Peyer's patch (tissue), 4 donors: ENCODE data around the gene SLC25A45. TPM values are rescaled to one million over a fixed set of nuclear protein-coding genes. Genes with fewer than 3 reads are reported as not detected.

Experiments
- DNase-seq, 3 donors: peaks; one replicate each; pipeline ENCODE4 v3.0.0-alpha.2; 2017 to 2019
- H3K27ac ChIP-seq, 4 donors: fragments of 200-600 bp; sonication (generic); one replicate each; pipeline ENCODE4 v1.5.1; 2016 to 2019
- H3K27me3 ChIP-seq, 2 donors: fragments of 200-600 bp; sonication (generic); one replicate each; pipeline ENCODE4 v1.5.1; 2019
- H3K36me3 ChIP-seq, 3 donors: fragments of 200-600 bp; sonication (generic); one replicate each; pipeline ENCODE4 v1.5.1; 2016 to 2019
- H3K4me1 ChIP-seq, 4 donors: fragments of 200-600 bp; sonication (generic); one replicate each; pipeline ENCODE4 v1.5.1; 2016 to 2019
- H3K4me3 ChIP-seq, 4 donors: fragments of 200-600 bp; sonication (generic); 1 replicate in 3 of 4; 2 replicates in 1 of 4; pipeline ENCODE4 v1.5.1; 2016 to 2019; ENCODE audit warnings: mild to moderate bottlenecking in 1 of 4
- H3K9me3 ChIP-seq, 4 donors: fragments of 200-600 bp; sonication (generic); one replicate each; pipeline ENCODE4 v1.5.1; 2016 to 2019; ENCODE audit warnings: mild to moderate bottlenecking in 1 of 4
- POLR2A ChIP-seq, 2 donors: fragments of 450-650 bp; IDR thresholded peaks; one replicate each; pipeline ENCODE4 v1.5.1; 2017; ENCODE audit warnings: antibody characterized with exemption in 2 of 2, mild to moderate bottlenecking in 2 of 2, moderate library complexity in 2 of 2
- total RNA-seq, 4 donors: library from RNA; depleted of rRNA; stranded (reverse); fragments of >200 nt; gene quantifications; one replicate each; pipeline ENCODE4 v1.1.0, GENCODE V29; 2016
- TF ChIP-seq, protein P1 (sequence below), 6 experiments: fragments of 450-650 bp in 4 of 6; fragments of 200-600 bp in 2 of 6; sonication (generic) in 1 of 6; IDR thresholded peaks; one replicate each; pipeline ENCODE4 v1.5.1; 2017 to 2019; ENCODE audit warnings: antibody characterized with exemption in 6 of 6, mild to moderate bottlenecking in 3 of 6, moderate library complexity in 1 of 6

The SLC25A45 gene
- total RNA-seq, 4 donors from 2014 or later: 23.3 to 50.6 (median 40.2) TPM

DNA sequence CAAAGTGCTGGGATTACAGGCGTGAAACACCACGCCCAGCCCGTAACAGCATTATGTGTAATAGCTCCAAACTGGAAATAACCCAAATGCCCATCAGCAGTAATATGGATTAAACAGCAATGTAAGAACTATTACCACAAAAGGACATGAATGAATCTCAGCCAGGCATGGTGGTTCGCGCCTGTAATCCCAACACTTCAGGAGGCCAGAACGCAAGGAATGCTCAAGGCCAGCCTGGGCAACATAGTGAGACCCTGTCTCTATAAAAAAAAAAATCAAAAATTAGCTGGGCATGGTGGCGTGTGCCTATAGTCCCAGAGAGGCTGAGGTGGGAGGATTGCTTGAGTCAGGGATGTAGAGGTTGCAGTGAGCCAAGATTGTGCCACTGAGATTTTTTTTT, 51.9 kb downstream of the SLC25A45 start:
- no peak for DNase-seq
- no peak overlapping the region for H3K4me3 ChIP-seq
- H3K27ac ChIP-seq: no peak overlapping the region
- TF ChIP-seq, protein P1, sequence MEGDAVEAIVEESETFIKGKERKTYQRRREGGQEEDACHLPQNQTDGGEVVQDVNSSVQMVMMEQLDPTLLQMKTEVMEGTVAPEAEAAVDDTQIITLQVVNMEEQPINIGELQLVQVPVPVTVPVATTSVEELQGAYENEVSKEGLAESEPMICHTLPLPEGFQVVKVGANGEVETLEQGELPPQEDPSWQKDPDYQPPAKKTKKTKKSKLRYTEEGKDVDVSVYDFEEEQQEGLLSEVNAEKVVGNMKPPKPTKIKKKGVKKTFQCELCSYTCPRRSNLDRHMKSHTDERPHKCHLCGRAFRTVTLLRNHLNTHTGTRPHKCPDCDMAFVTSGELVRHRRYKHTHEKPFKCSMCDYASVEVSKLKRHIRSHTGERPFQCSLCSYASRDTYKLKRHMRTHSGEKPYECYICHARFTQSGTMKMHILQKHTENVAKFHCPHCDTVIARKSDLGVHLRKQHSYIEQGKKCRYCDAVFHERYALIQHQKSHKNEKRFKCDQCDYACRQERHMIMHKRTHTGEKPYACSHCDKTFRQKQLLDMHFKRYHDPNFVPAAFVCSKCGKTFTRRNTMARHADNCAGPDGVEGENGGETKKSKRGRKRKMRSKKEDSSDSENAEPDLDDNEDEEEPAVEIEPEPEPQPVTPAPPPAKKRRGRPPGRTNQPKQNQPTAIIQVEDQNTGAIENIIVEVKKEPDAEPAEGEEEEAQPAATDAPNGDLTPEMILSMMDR (IDR thresholded peaks at IDR 0.05): no peak
- TF ChIP-seq POLR2A (IDR thresholded peaks at IDR 0.05): no peak
- no peaks in the 10 kb centered on the region for H3K36me3 ChIP-seq
- no peaks in the 10 kb centered on the region for H3K27me3 ChIP-seq
- H3K4me1 ChIP-seq: peaks cover 3 to 38% (median 4%) of the 10 kb centered on the region in 4 donors
- H3K9me3 ChIP-seq: no peaks in the 10 kb centered on the region

DNA sequence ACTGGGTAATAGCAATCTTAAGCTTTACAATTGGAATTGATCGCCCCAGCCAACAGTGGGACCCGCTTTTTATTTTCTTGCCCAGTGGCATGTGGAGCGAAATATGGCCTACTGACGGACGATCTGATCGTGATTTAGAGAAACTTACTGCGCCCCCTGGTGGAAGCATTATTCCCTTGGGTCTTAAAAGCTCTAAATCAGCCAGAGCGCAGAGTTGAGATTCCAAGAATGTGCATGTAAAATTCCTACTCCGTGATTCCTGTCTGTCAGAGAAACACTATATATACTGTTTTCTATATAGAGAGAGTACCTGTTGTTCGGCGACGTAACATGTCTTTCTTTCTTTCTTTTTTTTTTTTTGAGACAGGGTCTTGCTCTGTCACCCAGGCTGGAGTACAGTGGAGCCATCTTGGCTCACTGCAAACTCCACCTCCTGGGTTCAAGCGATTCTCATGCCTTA, 52.5 kb downstream of the SLC25A45 start:
- TF ChIP-seq, protein P1 (IDR thresholded peaks at IDR 0.05): peak; percentile 72 to 94 (median 88)
- TF ChIP-seq POLR2A (IDR thresholded peaks at IDR 0.05): no peak

DNA sequence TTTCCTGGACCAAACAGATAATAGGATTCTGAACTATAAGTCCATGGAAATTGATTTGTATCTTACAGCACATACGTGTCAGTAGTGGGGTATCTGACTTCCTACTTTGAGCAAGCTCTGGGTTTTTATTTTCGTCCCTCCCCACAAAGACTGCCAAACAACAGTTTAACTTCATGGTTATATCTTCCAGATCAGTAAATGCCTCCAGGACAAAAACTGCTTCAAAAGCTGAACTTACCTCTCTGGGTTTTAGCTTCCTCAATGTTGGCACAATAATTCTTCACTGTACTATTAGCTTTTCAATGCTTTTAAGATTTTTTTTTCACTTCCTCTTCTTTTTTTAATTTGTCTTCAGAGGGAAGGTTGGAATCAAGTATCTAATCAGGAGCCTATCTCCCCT, 53.0 kb downstream of the SLC25A45 start:
- peaks cover 0 to 27% (median 0%) of the 10 kb centered on the region in 4 donors for H3K4me1 ChIP-seq
- H3K9me3 ChIP-seq: no peaks in the 10 kb centered on the region
- no peak for DNase-seq
- H3K4me3 ChIP-seq: no peak overlapping the region
- H3K27ac ChIP-seq: peak overlapping the region in 2 of 4 donors; percentile 9 to 26
- no peaks in the 10 kb centered on the region for H3K27me3 ChIP-seq
- no peaks in the 10 kb centered on the region for H3K36me3 ChIP-seq
- TF ChIP-seq POLR2A (IDR thresholded peaks at IDR 0.05): no peak
- TF ChIP-seq, protein P1 (IDR thresholded peaks at IDR 0.05): no peak

More for the DNA sequence above, 52.5 kb downstream of the SLC25A45 start:
- DNase-seq: peak in 2 of 3 donors; percentile 96 to 98
- H3K27ac ChIP-seq: peak overlapping the region in 2 of 4 donors; percentile 9 to 26
- peaks cover 0 to 32% (median 2%) of the 10 kb centered on the region in 4 donors for H3K4me1 ChIP-seq
- no peaks in the 10 kb centered on the region for H3K9me3 ChIP-seq
- H3K4me3 ChIP-seq: no peak overlapping the region
- no peaks in the 10 kb centered on the region for H3K27me3 ChIP-seq
- no peaks in the 10 kb centered on the region for H3K36me3 ChIP-seq

DNA sequence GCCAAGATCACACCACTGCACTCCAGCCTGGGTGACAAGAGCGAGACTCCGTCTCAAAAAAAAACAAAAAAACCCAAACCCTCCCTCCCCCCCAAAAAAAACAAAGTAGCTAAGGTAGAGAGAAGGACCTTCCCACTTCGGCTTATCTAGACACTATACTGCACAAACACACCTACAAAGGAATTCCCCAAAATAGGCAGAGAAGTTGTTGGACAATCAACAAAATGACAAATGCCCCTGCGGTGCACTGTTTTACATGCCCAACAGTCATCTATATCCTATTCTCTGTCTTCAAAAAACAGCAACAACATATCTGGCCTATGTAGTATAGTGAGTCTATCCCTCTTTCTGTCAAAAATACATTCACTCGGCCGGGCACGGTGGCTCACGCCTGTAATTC, 55.4 kb downstream of the SLC25A45 start:
- TF ChIP-seq, protein P1 (IDR thresholded peaks at IDR 0.05): no peak
- TF ChIP-seq POLR2A (IDR thresholded peaks at IDR 0.05): no peak
- no peaks in the 10 kb centered on the region for H3K9me3 ChIP-seq
- peaks cover 0 to 29% (median 0%) of the 10 kb centered on the region in 4 donors for H3K4me1 ChIP-seq
- no peak overlapping the region for H3K27ac ChIP-seq
- DNase-seq: no peak
- H3K36me3 ChIP-seq: peaks cover 0 to 6% (median 0%) of the 10 kb centered on the region in 3 donors
- H3K27me3 ChIP-seq: no peaks in the 10 kb centered on the region
- no peak overlapping the region for H3K4me3 ChIP-seq

DNA sequence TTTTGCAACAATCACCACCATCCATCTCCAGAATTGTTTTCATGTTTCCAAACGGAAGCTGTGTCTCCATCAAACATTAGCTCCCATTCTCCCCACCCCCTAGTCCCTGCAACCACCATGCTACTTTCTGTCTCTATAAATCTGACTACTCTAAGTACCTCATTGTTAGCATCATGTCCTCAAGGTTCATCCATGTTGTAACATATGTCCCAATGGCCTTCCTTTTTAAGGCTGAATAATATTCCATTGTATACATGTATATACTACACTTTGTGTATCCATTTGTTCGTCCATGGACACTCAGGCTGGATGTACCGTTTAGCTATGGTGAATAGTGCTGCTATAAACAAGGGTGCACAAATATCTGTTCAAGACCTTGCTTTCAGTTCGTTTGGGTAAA, 57.0 kb downstream of the SLC25A45 start:
- Histone ChIP-seq H3K9me3 (no peaks in the 10 kb centered on the region), H3K27me3 (no peaks in the 10 kb centered on the region), H3K27ac (no peak overlapping the region), H3K4me3 (no peak overlapping the region), H3K36me3 (peaks cover 0 to 19% (median 0%) of the 10 kb centered on the region in 3 donors), H3K4me1 (peaks cover 0 to 41% (median 0%) of the 10 kb centered on the region in 4 donors)
- no peak for DNase-seq
- TF ChIP-seq, protein P1 (IDR thresholded peaks at IDR 0.05): no peak
- no peak for TF ChIP-seq POLR2A (IDR thresholded peaks at IDR 0.05)

Other genes with a start within 250 kb of the SLC25A45 start
- gene SYVN1, start 248.1 kb downstream of the SLC25A45 start, total RNA-seq: 10 to 100 TPM; 37.1 to 61.9 (median 51.6) TPM
- gene SPDYC, start 212.4 kb downstream of the SLC25A45 start, total RNA-seq: not detected
- gene CAPN1, start 200.7 kb downstream of the SLC25A45 start, total RNA-seq: 100 to 1,000 TPM; 320 to 598 (median 559) TPM
- gene POLA2, start 120.7 kb downstream of the SLC25A45 start, total RNA-seq: 10 to 100 TPM in 2 of 4 donors, 1 to 10 TPM in 2; 6.8 to 25.6 (median 13.1) TPM
- gene CDC42EP2, start 67.8 kb downstream of the SLC25A45 start, total RNA-seq: 10 to 100 TPM; 13.2 to 26.9 (median 24.7) TPM
- 10 to 100 TPM; 25.0 to 47.0 (median 39.5) TPM for gene DPF2, start 48.8 kb downstream of the SLC25A45 start, total RNA-seq
- gene TIGD3, start 27.9 kb downstream of the SLC25A45 start, total RNA-seq: 10 to 100 TPM in 1 of 4 donors, 1 to 10 TPM in 3; 3.3 to 11.7 (median 7.7) TPM
- gene FRMD8, start 4.0 kb upstream of the SLC25A45 start, total RNA-seq: 100 to 1,000 TPM in 2 of 4 donors, 10 to 100 TPM in 2; 51.2 to 115 (median 102) TPM
- gene NEAT1, start 40.2 kb upstream of the SLC25A45 start, total RNA-seq: 1,000 to 10,000 TPM in 2 of 4 donors, 100 to 1,000 TPM in 2; 705 to 1,411 (median 1,064) TPM
- over 10,000 TPM; 10,683 to 28,425 (median 19,356) TPM for gene MALAT1, start 116.4 kb upstream of the SLC25A45 start, total RNA-seq
- gene SCYL1, start 142.4 kb upstream of the SLC25A45 start, total RNA-seq: 10 to 100 TPM; 73.4 to 88.1 (median 79.0) TPM
- 100 to 1,000 TPM in 1 of 4 donors, 10 to 100 TPM in 3; 42.0 to 150 (median 88.3) TPM for gene LTBP3, start 175.7 kb upstream of the SLC25A45 start, total RNA-seq
- gene ZNRD2, start 187.8 kb upstream of the SLC25A45 start, total RNA-seq: 10 to 100 TPM; 16.5 to 25.7 (median 25.4) TPM
- 10 to 100 TPM; 30.8 to 44.6 (median 32.4) TPM for gene FAM89B, start 189.9 kb upstream of the SLC25A45 start, total RNA-seq
- 100 to 1,000 TPM in 3 of 4 donors, 10 to 100 TPM in 1; 65.2 to 163 (median 121) TPM for gene EHBP1L1, start 193.4 kb upstream of the SLC25A45 start, total RNA-seq
- 1 to 10 TPM in 3 of 4 donors, not detected in 1; 1.5 to 3.5 (median 2.5) TPM for gene KCNK7, start 213.2 kb upstream of the SLC25A45 start, total RNA-seq
- 100 to 1,000 TPM; 106 to 209 (median 150) TPM for gene MAP3K11, start 231.6 kb upstream of the SLC25A45 start, total RNA-seq
- 100 to 1,000 TPM in 1 of 4 donors, 10 to 100 TPM in 3; 60.2 to 106 (median 81.3) TPM for gene PCNX3, start 233.1 kb upstream of the SLC25A45 start, total RNA-seq